Neural cell (in vitro differentiated cells): ENCODE data around the gene DGKK. TPM values are rescaled to one million over a fixed set of nuclear protein-coding genes. Genes with fewer than 3 reads are reported as not detected.

Experiments used
- H2AFZ ChIP-seq: fragments of 200-600, 300-800 bp; sonication (generic), shearing (Covaris generic); 2 replicates; pipeline ENCODE4 v1.6.0; 2014; ENCODE audit warnings: low read depth, mild to moderate bottlenecking, antibody characterized with exemption, low read length, moderate library complexity
- H3F3A ChIP-seq: fragments of 200-600 bp; shearing (Covaris generic); 2 replicates; pipeline ENCODE4 v1.6.1; 2016; ENCODE audit warnings: mild to moderate bottlenecking, moderate library complexity, mixed read lengths, antibody characterized with exemption, low read length; ENCODE audit not compliant: insufficient read depth, poor library complexity, severe bottlenecking
- H3K27ac ChIP-seq: fragments of 200-600, 300-800 bp; sonication (generic), shearing (Covaris generic); 2 replicates; pipeline ENCODE4 v1.5.1; 2014; ENCODE audit warnings: mild to moderate bottlenecking, low read length, moderate library complexity
- H3K27me3 ChIP-seq: fragments of 300-800, 200-600 bp; sonication (generic), shearing (Covaris generic); 2 replicates; pipeline ENCODE4 v1.6.0; 2014; ENCODE audit warnings: mild to moderate bottlenecking, low read depth, low read length, moderate library complexity; ENCODE audit not compliant: insufficient read depth
- H3K36me3 ChIP-seq: fragments of 300-800, 200-600 bp; sonication (generic), shearing (Covaris generic); 2 replicates; pipeline ENCODE4 v1.5.1; 2014; ENCODE audit warnings: mild to moderate bottlenecking, antibody characterized with exemption, low read length, moderate library complexity; ENCODE audit not compliant: insufficient read depth
- H3K4me2 ChIP-seq: fragments of 300-800, 200-600 bp; sonication (generic), shearing (Covaris generic); 2 replicates; pipeline ENCODE4 v1.6.0; 2014; ENCODE audit warnings: mild to moderate bottlenecking, low read length
- H3K4me3 ChIP-seq: fragments of 300-800, 200-600 bp; sonication (generic), shearing (Covaris generic); 2 replicates; pipeline ENCODE4 v1.5.1; 2014; ENCODE audit warnings: mild to moderate bottlenecking, low read length, moderate library complexity
- H3K79me2 ChIP-seq: fragments of 200-600 bp; shearing (Covaris generic); replicated peaks from 2 replicates; pipeline ENCODE4 v1.6.0; 2014; ENCODE audit warnings: mild to moderate bottlenecking, low read length, moderate library complexity; ENCODE audit not compliant: insufficient read depth
- H3K9ac ChIP-seq: fragments of 300-800, 200-600 bp; sonication (generic), shearing (Covaris generic); 2 replicates; pipeline ENCODE4 v1.6.1; 2016; ENCODE audit warnings: mild to moderate bottlenecking, low read length, mixed read lengths
- H3K9me2 ChIP-seq: fragments of 200-600 bp; shearing (Covaris generic); 2 replicates; pipeline ENCODE4 v1.6.1; 2016; ENCODE audit warnings: mild to moderate bottlenecking, low read length, mixed read lengths; ENCODE audit not compliant: insufficient read depth
- H3K9me3 ChIP-seq: fragments of 200-600, 300-800 bp; sonication (generic), shearing (Covaris generic); 2 replicates; pipeline ENCODE4 v1.6.1; 2016; ENCODE audit warnings: mild to moderate bottlenecking, mixed run types, low read length, moderate library complexity, mixed read lengths
- H4K20me1 ChIP-seq: fragments of 200-600 bp; shearing (Covaris generic); 2 replicates; pipeline ENCODE4 v1.6.1; 2016; ENCODE audit warnings: mild to moderate bottlenecking, mixed run types; ENCODE audit not compliant: insufficient read depth
- CTCF ChIP-seq: fragments of 450-650 bp; IDR thresholded peaks from 2 replicates; pipeline ENCODE4 v1.5.1; 2014; ENCODE audit warnings: antibody characterized with exemption, mild to moderate bottlenecking, moderate library complexity; ENCODE audit not compliant: poor library complexity, severe bottlenecking
- EP300 ChIP-seq: fragments of 450-650 bp; conservative IDR thresholded peaks from 2 replicates; pipeline ENCODE4 v1.6.1; 2014; ENCODE audit warnings: antibody characterized with exemption, mild to moderate bottlenecking, moderate library complexity; ENCODE audit not compliant: poor library complexity, severe bottlenecking
- EZH2 ChIP-seq: fragments of 200-600, 300-800 bp; shearing (Covaris generic), sonication (generic); IDR thresholded peaks from 2 replicates; pipeline ENCODE4 v1.6.1; 2014; ENCODE audit warnings: antibody characterized with exemption, low read length, borderline replicate concordance, mild to moderate bottlenecking; ENCODE audit not compliant: insufficient read depth, poor library complexity, severe bottlenecking
- MXI1 ChIP-seq: fragments of 450-650 bp; conservative IDR thresholded peaks from 2 replicates; pipeline ENCODE4 v1.6.1; 2014; ENCODE audit warnings: antibody characterized with exemption, mild to moderate bottlenecking; ENCODE audit not compliant: poor library complexity, severe bottlenecking
- POLR2AphosphoS5 ChIP-seq: IDR thresholded peaks from 2 replicates; pipeline ENCODE4 v1.6.1; 2012
- RAD21 ChIP-seq: fragments of 450-650 bp; conservative IDR thresholded peaks from 2 replicates; pipeline ENCODE4 v1.6.1; 2014; ENCODE audit warnings: antibody characterized with exemption, mild to moderate bottlenecking, moderate library complexity
- REST ChIP-seq: IDR thresholded peaks from 2 replicates; pipeline ENCODE4 v1.6.1; 2012; ENCODE audit warnings: borderline replicate concordance
- SMC3 ChIP-seq: fragments of 450-650 bp; conservative IDR thresholded peaks from 2 replicates; pipeline ENCODE4 v1.6.1; 2014; ENCODE audit warnings: antibody characterized with exemption, mild to moderate bottlenecking, moderate library complexity; ENCODE audit not compliant: poor library complexity
- TAF1 ChIP-seq: IDR thresholded peaks from 2 replicates; pipeline ENCODE4 v1.6.1; 2012; ENCODE audit warnings: low read depth
- polyA plus RNA-seq: library from polyadenylated mRNA; depleted of rRNA; stranded (reverse); fragments of >200 nt; gene quantifications from 2 replicates; pipeline ENCODE4 v1.2.3, GENCODE V29; 2014

Gene DGKK
- polyA plus RNA-seq, 1 donor from 2014 or later, result 1.3 TPM

- H3K9me3 ChIP-seq, result no peaks in the 10 kb centered on the region
- no peaks in the 10 kb centered on the region for H3K36me3 ChIP-seq
- no peaks in the 10 kb centered on the region for H4K20me1 ChIP-seq
- H3K9ac ChIP-seq, result no peak overlapping the region
- no peaks in the 10 kb centered on the region for H3K79me2 ChIP-seq
- TF ChIP-seq EZH2 (no peak), TAF1 (no peak), SMC3 (no peak), RAD21 (no peak), POLR2AphosphoS5 (no peak), CTCF (no peak), MXI1 (no peak), REST (no peak), EP300 (no peak)
- H3K27ac ChIP-seq, result no peak overlapping the region
- H3K27me3 ChIP-seq, result no peaks in the 10 kb centered on the region
- no peak overlapping the region for H3K4me3 ChIP-seq
- no peaks in the 10 kb centered on the region for H3F3A ChIP-seq
- H3K4me2 ChIP-seq, result no peak overlapping the region
- no peak overlapping the region for H2AFZ ChIP-seq
- H3K9me2 ChIP-seq, result no peaks in the 10 kb centered on the region
Observed at GRCh38 chrX:50448565-50448964, 22.1 kb downstream of the DGKK start.

GRCh38 chrX:50447535-50447934 is 23.1 kb downstream of the DGKK start:
- Histone ChIP-seq H3F3A (no peaks in the 10 kb centered on the region), H3K9me3 (no peaks in the 10 kb centered on the region), H3K9me2 (no peaks in the 10 kb centered on the region), H3K36me3 (no peaks in the 10 kb centered on the region), H3K79me2 (no peaks in the 10 kb centered on the region), H4K20me1 (no peaks in the 10 kb centered on the region), H3K27ac (no peak overlapping the region), H3K4me2 (no peak overlapping the region), H3K9ac (no peak overlapping the region), H3K27me3 (no peaks in the 10 kb centered on the region), H2AFZ (no peak overlapping the region), H3K4me3 (no peak overlapping the region)
- no peak for TF ChIP-seq EP300
- no peak for TF ChIP-seq CTCF
- TF ChIP-seq EZH2, result no peak
- TF ChIP-seq REST, result no peak
- TF ChIP-seq POLR2AphosphoS5, result no peak
- TF ChIP-seq TAF1, result no peak
- TF ChIP-seq SMC3, result no peak
- TF ChIP-seq MXI1, result no peak
- no peak for TF ChIP-seq RAD21
